HG02840 (cell line): ENCODE results near the gene HSPB1.
"Not testable (repeated sequence)": the region's sequence is repeated elsewhere in the genome, so short reads cannot be mapped to it uniquely, and the experiment has no call there.

Experiments used
- ATAC-seq: cut with Tn5 transposase; IDR thresholded peaks from one replicate; pipeline ENCODE4 v1.9.1; 2021; ENCODE audit warnings: mild to moderate bottlenecking, moderate library complexity, moderate number of reproducible peaks; ENCODE audit not compliant: unreplicated experiment, low FRiP score

HSPB1 gene

DNA sequence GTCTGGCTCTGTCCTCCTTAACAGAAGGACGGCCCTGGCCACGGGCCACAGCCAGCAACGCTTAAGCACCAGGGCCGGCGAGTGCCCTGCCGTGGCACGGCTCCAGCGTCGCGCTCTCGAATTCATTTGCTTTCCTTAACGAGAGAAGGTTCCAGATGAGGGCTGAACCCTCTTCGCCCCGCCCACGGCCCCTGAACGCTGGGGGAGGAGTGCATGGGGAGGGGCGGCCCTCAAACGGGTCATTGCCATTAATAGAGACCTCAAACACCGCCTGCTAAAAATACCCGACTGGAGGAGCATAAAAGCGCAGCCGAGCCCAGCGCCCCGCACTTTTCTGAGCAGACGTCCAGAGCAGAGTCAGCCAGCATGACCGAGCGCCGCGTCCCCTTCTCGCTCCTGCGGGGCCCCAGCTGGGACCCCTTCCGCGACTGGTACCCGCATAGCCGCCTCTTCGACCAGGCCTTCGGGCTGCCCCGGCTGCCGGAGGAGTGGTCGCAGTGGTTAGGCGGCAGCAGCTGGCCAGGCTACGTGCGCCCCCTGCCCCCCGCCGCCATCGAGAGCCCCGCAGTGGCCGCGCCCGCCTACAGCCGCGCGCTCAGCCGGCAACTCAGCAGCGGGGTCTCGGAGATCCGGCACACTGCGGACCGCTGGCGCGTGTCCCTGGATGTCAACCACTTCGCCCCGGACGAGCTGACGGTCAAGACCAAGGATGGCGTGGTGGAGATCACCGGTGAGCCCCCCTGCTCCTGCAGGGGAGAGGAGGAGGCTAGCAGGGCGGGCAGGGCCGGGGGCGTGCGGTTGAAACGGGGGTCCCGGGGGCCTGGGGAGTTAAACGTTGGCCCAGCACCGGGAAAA lies at the start of gene HSPB1:
Gene HSPB1 (plus strand): TSS at position 327 of the 855 bp plus-strand sequence. CDS start 40 bp downstream, at position 367.
- no peak for ATAC-seq

GRCh38 chr7:76254781-76255180 lies 47.7 kb upstream of the HSPB1 start:
- no peak for ATAC-seq

- ATAC-seq: no peak
Measured at GRCh38 chr7:76257973-76258372, 44.5 kb upstream of the HSPB1 start.

- ATAC-seq: no peak
Measured at GRCh38 chr7:76259124-76260093, 43.1 kb upstream of the HSPB1 start.

GRCh38 chr7:76260171-76260703 lies 42.2 kb upstream of the HSPB1 start:
- no peak for ATAC-seq

DNA sequence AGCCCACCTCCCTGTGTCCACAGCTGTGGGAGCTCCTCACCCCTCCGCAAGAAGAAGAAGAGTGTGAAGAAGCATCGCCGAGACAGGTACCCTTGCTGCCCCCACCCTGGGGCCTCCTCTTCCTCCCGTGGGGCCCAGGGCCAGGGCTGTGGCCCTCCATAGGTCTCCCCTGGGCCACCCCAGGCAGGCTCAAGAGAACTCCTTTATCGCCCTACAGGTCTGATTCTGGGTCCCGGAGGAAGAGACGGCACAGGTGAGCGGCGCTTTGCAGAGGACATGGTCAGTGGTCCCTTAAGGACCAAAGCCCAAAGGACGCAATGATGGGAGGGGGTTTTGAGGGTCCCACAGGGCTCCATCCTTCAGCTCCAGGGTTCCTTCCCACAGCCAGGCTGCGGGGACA lies 41.1 kb upstream of the HSPB1 start:
- no peak for ATAC-seq

- no peak for ATAC-seq
Measured at GRCh38 chr7:76261931-76262330, 40.5 kb upstream of the HSPB1 start.

- ATAC-seq: no peak
Measured at GRCh38 chr7:76262683-76263402, 39.6 kb upstream of the HSPB1 start.

- no peak for ATAC-seq
Measured at GRCh38 chr7:76265299-76265698, 37.2 kb upstream of the HSPB1 start.

- ATAC-seq: no peak
Measured at GRCh38 chr7:76267107-76267893, 35.2 kb upstream of the HSPB1 start.

DNA sequence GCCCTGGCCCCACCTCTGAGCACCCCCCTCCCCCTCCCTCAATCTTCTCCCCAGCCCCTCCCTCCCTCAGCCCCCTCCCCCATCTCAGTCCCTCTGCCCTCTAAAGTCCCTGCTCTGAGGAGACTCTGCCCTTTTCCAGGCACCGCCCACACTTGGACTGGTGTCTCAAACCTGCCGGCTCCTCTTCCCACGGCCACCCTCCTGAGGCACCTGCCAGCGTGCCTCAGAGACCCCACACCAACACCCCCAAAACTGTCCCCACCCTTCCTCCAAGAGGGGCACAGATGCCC lies 34.6 kb upstream of the HSPB1 start:
- ATAC-seq: no peak

GRCh38 chr7:76268376-76268775 lies 34.1 kb upstream of the HSPB1 start:
- no peak for ATAC-seq

DNA sequence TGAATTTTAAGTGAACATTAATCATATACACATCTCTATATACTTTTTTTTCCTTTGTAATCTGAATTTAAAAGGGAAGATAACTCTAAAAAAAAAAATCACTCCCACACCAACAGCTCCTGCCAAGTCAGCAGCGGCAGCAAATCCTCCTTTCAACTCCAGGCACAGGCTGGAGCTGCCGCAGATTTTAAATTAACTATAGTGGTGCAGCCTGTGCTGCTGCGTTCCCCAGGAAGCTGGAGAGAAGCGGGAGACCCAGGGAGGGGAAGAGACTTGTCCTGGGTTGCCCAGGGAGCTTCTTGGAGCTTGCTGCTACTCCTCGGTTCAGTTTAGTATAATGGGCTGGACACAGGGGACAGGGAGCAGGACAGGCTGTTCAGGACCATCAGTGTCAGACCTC lies 32.6 kb upstream of the HSPB1 start:
- ATAC-seq: no peak

DNA sequence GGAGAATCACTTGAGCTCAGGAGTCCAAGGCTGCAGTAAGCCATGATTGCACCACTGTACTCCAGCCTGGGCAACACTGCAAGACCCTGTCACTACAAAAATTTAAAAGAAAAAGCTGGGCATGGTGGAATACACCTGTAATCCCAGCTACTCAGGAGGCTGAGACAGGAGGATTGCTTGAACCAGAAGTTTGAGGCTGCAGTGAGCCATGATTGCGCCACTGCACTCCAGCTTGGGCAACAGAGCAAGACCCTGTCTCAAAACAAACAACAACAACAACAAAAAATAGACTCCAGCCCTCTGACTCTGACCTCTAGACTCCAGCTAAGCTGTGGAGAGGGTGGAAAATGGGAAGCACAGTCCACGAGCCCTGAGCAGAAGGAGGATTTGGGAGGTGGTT lies 31.1 kb upstream of the HSPB1 start:
- not testable (repeated sequence) for ATAC-seq

GRCh38 chr7:76272142-76272541 lies 30.3 kb upstream of the HSPB1 start:
- ATAC-seq: no peak

DNA sequence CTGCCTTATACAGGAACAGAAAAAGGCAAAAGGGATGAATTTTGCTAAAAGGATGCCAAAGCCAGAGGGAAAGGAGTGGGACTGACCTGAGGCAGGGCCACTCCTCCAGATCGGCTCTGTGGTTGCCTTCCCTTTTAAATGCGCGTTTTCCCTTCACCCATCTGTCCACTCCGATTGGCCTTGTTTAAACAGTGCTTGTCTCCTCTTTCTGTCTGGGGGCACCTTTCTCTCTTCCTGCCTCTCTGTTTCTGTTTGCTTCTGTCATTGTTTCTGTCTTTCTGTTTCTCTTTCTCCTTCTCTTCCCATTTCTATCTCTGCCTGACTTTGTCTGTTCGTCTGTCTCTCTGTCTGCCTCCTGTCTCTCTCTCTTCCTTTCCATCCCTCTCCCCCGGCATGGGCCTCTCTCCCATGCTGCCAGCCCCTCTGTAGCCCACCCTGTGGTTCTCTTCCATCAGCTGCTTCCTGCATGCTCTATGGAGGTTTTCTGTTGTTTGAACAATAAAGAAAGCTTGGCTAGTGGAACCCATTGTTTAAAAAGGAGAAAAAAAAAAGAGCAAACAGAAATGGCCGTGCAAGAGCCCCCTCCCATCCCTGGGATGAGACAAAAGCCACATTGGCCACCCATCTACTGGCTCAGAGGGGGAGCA lies 29.5 kb upstream of the HSPB1 start:
- ATAC-seq: no peak

DNA sequence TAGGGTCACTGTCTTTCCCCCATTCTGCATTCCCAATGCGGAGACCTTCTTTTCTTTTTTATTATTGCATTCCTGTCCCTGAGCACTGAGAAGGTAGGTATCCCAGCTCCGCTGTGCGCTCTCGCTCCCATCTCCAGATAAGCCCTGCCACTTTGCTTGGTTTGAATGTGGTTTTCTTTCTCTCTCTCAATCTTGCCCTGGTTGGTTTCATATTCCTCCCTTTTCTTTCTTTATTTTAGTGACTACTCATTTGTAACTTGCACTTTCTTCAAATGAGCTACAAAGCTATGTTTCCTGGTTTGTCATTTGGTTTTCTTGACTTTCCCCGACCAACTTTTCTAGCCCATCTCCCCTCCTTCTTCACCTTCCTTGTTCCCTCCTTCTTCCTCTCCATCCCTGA lies 29.0 kb upstream of the HSPB1 start:
- no peak for ATAC-seq

- ATAC-seq: no peak
Measured at GRCh38 chr7:76278540-76278939, 23.9 kb upstream of the HSPB1 start.

DNA sequence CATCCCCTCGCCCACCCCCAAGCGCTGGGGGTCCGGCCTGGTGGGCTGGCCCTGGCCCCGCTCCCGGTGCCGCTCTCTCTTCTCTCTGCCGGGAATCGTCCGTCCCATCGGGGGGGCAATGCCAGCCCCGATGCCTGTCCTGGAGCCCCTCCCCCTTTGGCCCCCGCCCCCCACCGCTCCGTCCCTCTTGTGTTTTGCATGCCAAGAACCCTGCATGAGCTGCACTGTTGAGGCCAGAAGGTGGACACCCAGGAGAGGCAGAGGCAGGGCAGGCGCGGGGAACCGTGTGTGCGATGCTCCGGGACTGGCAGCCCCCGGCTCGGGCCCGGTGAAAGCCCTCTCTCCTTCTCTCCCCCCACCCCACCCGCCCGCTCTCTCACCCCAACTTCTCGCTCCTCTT lies 22.1 kb upstream of the HSPB1 start:
- no peak for ATAC-seq
